ENCODE results near the gene NAV2. TPM values are rescaled to one million over a fixed set of nuclear protein-coding genes. Genes with fewer than 3 reads are reported as not detected.

NAV2 gene
- total RNA-seq, 1 experiment from 2014 or later: 2.1 TPM

GRCh38 chr11:19886498-19886897 is 173.9 kb downstream of the NAV2 start:
- ChIA-PET POLR2A (no interaction called here), RAD21 (ENCODE audit: low non-redundant PET in 1 of 2, low total read pairs in 2 of 2, uncharacterized antibody in 2 of 2, unreplicated experiment in 2 of 2) (no interaction called here), CTCF (no interaction called here)
- Histone ChIP-seq H4K20me1 (ENCODE audit: insufficient read depth) (no peaks in the 10 kb centered on the region), H3K9ac (ENCODE audit: low read length) (no peak overlapping the region), H3K27ac (ENCODE audit: low read depth, low read length) (no peak overlapping the region), H2AFZ (ENCODE audit: low read depth, low read length, poor library complexity, severe bottlenecking) (no peak overlapping the region), H3K9me3 (ENCODE audit: control insufficient read depth in 1 of 2, insufficient read depth in 1 of 2, low read depth in 1 of 2, low read length in 2 of 2) (no peaks in the 10 kb centered on the region), H3K4me2 (ENCODE audit: low read length) (no peak overlapping the region), H3K27me3 (ENCODE audit: insufficient read depth, low read length) (no peaks in the 10 kb centered on the region), H3K79me2 (ENCODE audit: insufficient read depth, low read length) (no peaks in the 10 kb centered on the region), H3K36me3 (ENCODE audit: control insufficient read depth in 1 of 2, insufficient read depth in 2 of 2, low read length in 2 of 2) (no peaks in the 10 kb centered on the region), H3K4me1 (ENCODE audit: control insufficient read depth in 1 of 2, insufficient read depth in 2 of 2, low read length in 2 of 2) (peaks cover 12 to 22% of the 10 kb centered on the region in 2 experiments), H3K9me2 (ENCODE audit: insufficient read depth) (no peaks in the 10 kb centered on the region; the same call in 1 of the 2 replicates), H3K4me3 (replicated peaks in 1 of 2; ENCODE audit: low read depth in 1 of 2, low read length in 2 of 2) (no peak overlapping the region)
- BruUV-seq (replicated peaks): no TSS peak
- no peak for DNase-seq (ENCODE audit: low read depth, low spot score)
- ATAC-seq: no peak
- TF ChIP-seq TCF7L2 (IDR thresholded peaks at IDR 0.05; ENCODE audit: borderline replicate concordance, extremely low read depth, insufficient read depth, insufficient read length) (no peak), RAD21 (IDR thresholded peaks at IDR 0.05; ENCODE audit: low read depth) (no peak), ATF3 (IDR thresholded peaks at IDR 0.05) (no peak), ZFX (IDR thresholded peaks at IDR 0.05) (no peak), JUND (IDR thresholded peaks at IDR 0.05) (no peak), YY1 (IDR thresholded peaks at IDR 0.05; ENCODE audit: extremely low read depth, insufficient replicate concordance, low read depth, low read length) (no peak)
- intact Hi-C loops (cut with micrococcal nuclease): no loop called here

GRCh38 chr11:19887842-19888241 is 175.2 kb downstream of the NAV2 start:
- Histone ChIP-seq H3K4me3 (replicated peaks in 1 of 2; ENCODE audit: low read depth in 1 of 2, low read length in 2 of 2) (no peak overlapping the region), H3K4me2 (ENCODE audit: low read length) (no peak overlapping the region), H3K9me2 (ENCODE audit: insufficient read depth) (no peaks in the 10 kb centered on the region; the same call in 1 of the 2 replicates), H2AFZ (ENCODE audit: low read depth, low read length, poor library complexity, severe bottlenecking) (no peak overlapping the region), H3K27me3 (ENCODE audit: insufficient read depth, low read length) (no peaks in the 10 kb centered on the region), H4K20me1 (ENCODE audit: insufficient read depth) (no peaks in the 10 kb centered on the region), H3K79me2 (ENCODE audit: insufficient read depth, low read length) (no peaks in the 10 kb centered on the region), H3K27ac (ENCODE audit: low read depth, low read length) (no peak overlapping the region), H3K9ac (ENCODE audit: low read length) (no peak overlapping the region), H3K4me1 (ENCODE audit: control insufficient read depth in 1 of 2, insufficient read depth in 2 of 2, low read length in 2 of 2) (peaks cover 17 to 35% of the 10 kb centered on the region in 2 experiments), H3K36me3 (ENCODE audit: control insufficient read depth in 1 of 2, insufficient read depth in 2 of 2, low read length in 2 of 2) (no peaks in the 10 kb centered on the region), H3K9me3 (ENCODE audit: control insufficient read depth in 1 of 2, insufficient read depth in 1 of 2, low read depth in 1 of 2, low read length in 2 of 2) (no peaks in the 10 kb centered on the region)
- POLR2A ChIA-PET: no interaction called here
- intact Hi-C loops (cut with micrococcal nuclease): no loop called here
- TF ChIP-seq CTCF (IDR thresholded peaks at IDR 0.05 in 2 of 3, conservative IDR thresholded peaks at IDR 0.05 in 1 of 3; ENCODE audit: borderline replicate concordance in 1 of 3, insufficient read depth in 1 of 3, low read depth in 2 of 3, low read length in 2 of 3): no peak
- TF ChIP-seq POLR2A (IDR thresholded peaks at IDR 0.05; ENCODE audit: borderline replicate concordance, extremely low read depth, insufficient read depth, insufficient read length): no peak
- no peak for TF ChIP-seq ZFX (IDR thresholded peaks at IDR 0.05)
- TF ChIP-seq YY1 (IDR thresholded peaks at IDR 0.05; ENCODE audit: extremely low read depth, insufficient replicate concordance, low read depth, low read length): no peak
- TF ChIP-seq CBX3 (IDR thresholded peaks at IDR 0.05; ENCODE audit: low read depth): no peak
- no peak for TF ChIP-seq SP1 (IDR thresholded peaks at IDR 0.05; ENCODE audit: low read depth)
- no peak for TF ChIP-seq MAX (IDR thresholded peaks at IDR 0.05)
- TF ChIP-seq EGR1 (IDR thresholded peaks at IDR 0.05; ENCODE audit: low read depth): no peak
- TF ChIP-seq EZH2 (IDR thresholded peaks at IDR 0.05): no peak
- no peak for TF ChIP-seq REST (IDR thresholded peaks at IDR 0.05; ENCODE audit: low read depth)
- no peak for DNase-seq (ENCODE audit: low read depth, low spot score)
- RAD21 ChIA-PET (ENCODE audit: low non-redundant PET in 1 of 2, low total read pairs in 2 of 2, uncharacterized antibody in 2 of 2, unreplicated experiment in 2 of 2): no interaction called here
- no TSS peak for BruUV-seq (replicated peaks)
- ATAC-seq: no peak
- CTCF ChIA-PET: interaction anchor here (1.3 kb wide), 1 partner anchor 16 kb away, joined by 6 read pairs; no protein-coding TSS in a partner anchor

Data from HCT116 (cell line).